ENCODE measurements around the gene PTPN3. TPM values are rescaled to one million over a fixed set of nuclear protein-coding genes. Genes with fewer than 3 reads are reported as not detected.

Gene PTPN3
- polyA plus RNA-seq, 1 donor: 37.5 TPM

- Histone ChIP-seq H3K4me1 (ENCODE audit: control insufficient read depth, insufficient read depth, low read length) (no peaks in the 10 kb centered on the region), H3K27me3 (ENCODE audit: control insufficient read depth, insufficient read depth, low read length) (no peaks in the 10 kb centered on the region), H3K36me3 (ENCODE audit: control insufficient read depth, insufficient read depth, low read length) (peaks cover 59% of the 10 kb centered on the region), H3K9me3 (ENCODE audit: control insufficient read depth, low read depth, low read length) (no peaks in the 10 kb centered on the region), H3K4me3 (ENCODE audit: low read length) (no peak overlapping the region), H3K27ac (ENCODE audit: low read length) (no peak overlapping the region)
- WGBS (ENCODE audit: insufficient coverage, low lambda C conversion rate): 94% methylated on average over 2 of the region's 9 CpGs
- no peak for DNase-seq
Measured at GRCh38 chr9:109426626-109427402, 71.3 kb downstream of the PTPN3 start.

- H3K27me3 ChIP-seq (ENCODE audit: control insufficient read depth, insufficient read depth, low read length): no peaks in the 10 kb centered on the region
- H3K4me3 ChIP-seq (ENCODE audit: low read length): no peak overlapping the region
- H3K36me3 ChIP-seq (ENCODE audit: control insufficient read depth, insufficient read depth, low read length): peaks cover 61% of the 10 kb centered on the region
- H3K27ac ChIP-seq (ENCODE audit: low read length): no peak overlapping the region
- no peak for DNase-seq
- H3K9me3 ChIP-seq (ENCODE audit: control insufficient read depth, low read depth, low read length): no peaks in the 10 kb centered on the region
- H3K4me1 ChIP-seq (ENCODE audit: control insufficient read depth, insufficient read depth, low read length): no peaks in the 10 kb centered on the region
Measured at GRCh38 chr9:109424618-109425017, 73.5 kb downstream of the PTPN3 start.

- Histone ChIP-seq H3K27ac (ENCODE audit: low read length) (no peak overlapping the region), H3K4me3 (ENCODE audit: low read length) (no peak overlapping the region), H3K36me3 (ENCODE audit: control insufficient read depth, insufficient read depth, low read length) (peaks cover 60% of the 10 kb centered on the region), H3K9me3 (ENCODE audit: control insufficient read depth, low read depth, low read length) (no peaks in the 10 kb centered on the region), H3K27me3 (ENCODE audit: control insufficient read depth, insufficient read depth, low read length) (no peaks in the 10 kb centered on the region), H3K4me1 (ENCODE audit: control insufficient read depth, insufficient read depth, low read length) (no peaks in the 10 kb centered on the region)
- no CpG with 5 or more reads among the region's 1 CpG for WGBS (ENCODE audit: insufficient coverage, low lambda C conversion rate)
- no peak for DNase-seq
Measured at GRCh38 chr9:109423877-109424276, 74.2 kb downstream of the PTPN3 start.

- Histone ChIP-seq H3K27me3 (ENCODE audit: control insufficient read depth, insufficient read depth, low read length) (no peaks in the 10 kb centered on the region), H3K36me3 (ENCODE audit: control insufficient read depth, insufficient read depth, low read length) (peaks cover 60% of the 10 kb centered on the region), H3K27ac (ENCODE audit: low read length) (no peak overlapping the region), H3K9me3 (ENCODE audit: control insufficient read depth, low read depth, low read length) (no peaks in the 10 kb centered on the region), H3K4me3 (ENCODE audit: low read length) (no peak overlapping the region), H3K4me1 (ENCODE audit: control insufficient read depth, insufficient read depth, low read length) (no peaks in the 10 kb centered on the region)
- WGBS (ENCODE audit: insufficient coverage, low lambda C conversion rate): no CpG with 5 or more reads among the region's 7 CpGs
- no peak for DNase-seq
Measured at GRCh38 chr9:109422641-109423040, 75.5 kb downstream of the PTPN3 start.

GRCh38 chr9:109421026-109421970 lies 76.8 kb downstream of the PTPN3 start:
- 100% methylated on average over 3 of the region's 13 CpGs for WGBS (ENCODE audit: insufficient coverage, low lambda C conversion rate)
- H3K9me3 ChIP-seq (ENCODE audit: control insufficient read depth, low read depth, low read length): no peaks in the 10 kb centered on the region
- H3K4me1 ChIP-seq (ENCODE audit: control insufficient read depth, insufficient read depth, low read length): no peaks in the 10 kb centered on the region
- peaks cover 54% of the 10 kb centered on the region for H3K36me3 ChIP-seq (ENCODE audit: control insufficient read depth, insufficient read depth, low read length)
- H3K4me3 ChIP-seq (ENCODE audit: low read length): no peak overlapping the region
- H3K27ac ChIP-seq (ENCODE audit: low read length): no peak overlapping the region
- no peaks in the 10 kb centered on the region for H3K27me3 ChIP-seq (ENCODE audit: control insufficient read depth, insufficient read depth, low read length)
- no peak for DNase-seq

GRCh38 chr9:109419531-109419930 lies 78.6 kb downstream of the PTPN3 start:
- Histone ChIP-seq H3K36me3 (ENCODE audit: control insufficient read depth, insufficient read depth, low read length) (peaks cover 58% of the 10 kb centered on the region), H3K9me3 (ENCODE audit: control insufficient read depth, low read depth, low read length) (no peaks in the 10 kb centered on the region), H3K4me3 (ENCODE audit: low read length) (no peak overlapping the region), H3K27ac (ENCODE audit: low read length) (no peak overlapping the region), H3K4me1 (ENCODE audit: control insufficient read depth, insufficient read depth, low read length) (no peaks in the 10 kb centered on the region), H3K27me3 (ENCODE audit: control insufficient read depth, insufficient read depth, low read length) (no peaks in the 10 kb centered on the region)
- WGBS (ENCODE audit: insufficient coverage, low lambda C conversion rate): 77% methylated on average over 4 of the region's 4 CpGs
- DNase-seq: no peak

- 100% methylated on average over 1 of the region's 6 CpGs for WGBS (ENCODE audit: insufficient coverage, low lambda C conversion rate)
- no peak overlapping the region for H3K4me3 ChIP-seq (ENCODE audit: low read length)
- H3K27me3 ChIP-seq (ENCODE audit: control insufficient read depth, insufficient read depth, low read length): no peaks in the 10 kb centered on the region
- no peaks in the 10 kb centered on the region for H3K4me1 ChIP-seq (ENCODE audit: control insufficient read depth, insufficient read depth, low read length)
- peaks cover 61% of the 10 kb centered on the region for H3K36me3 ChIP-seq (ENCODE audit: control insufficient read depth, insufficient read depth, low read length)
- no peak for DNase-seq
- no peak overlapping the region for H3K27ac ChIP-seq (ENCODE audit: low read length)
- H3K9me3 ChIP-seq (ENCODE audit: control insufficient read depth, low read depth, low read length): no peaks in the 10 kb centered on the region
Measured at GRCh38 chr9:109418827-109419226, 79.3 kb downstream of the PTPN3 start.

GRCh38 chr9:109417585-109418544 lies 80.2 kb downstream of the PTPN3 start:
- H3K4me1 ChIP-seq (ENCODE audit: control insufficient read depth, insufficient read depth, low read length): no peaks in the 10 kb centered on the region
- no peaks in the 10 kb centered on the region for H3K27me3 ChIP-seq (ENCODE audit: control insufficient read depth, insufficient read depth, low read length)
- no peaks in the 10 kb centered on the region for H3K9me3 ChIP-seq (ENCODE audit: control insufficient read depth, low read depth, low read length)
- H3K36me3 ChIP-seq (ENCODE audit: control insufficient read depth, insufficient read depth, low read length): peaks cover 69% of the 10 kb centered on the region
- no peak overlapping the region for H3K4me3 ChIP-seq (ENCODE audit: low read length)
- no peak for DNase-seq
- no CpG with 5 or more reads among the region's 6 CpGs for WGBS (ENCODE audit: insufficient coverage, low lambda C conversion rate)
- H3K27ac ChIP-seq (ENCODE audit: low read length): no peak overlapping the region

- Histone ChIP-seq H3K4me3 (ENCODE audit: low read length) (no peak overlapping the region), H3K27me3 (ENCODE audit: control insufficient read depth, insufficient read depth, low read length) (no peaks in the 10 kb centered on the region), H3K9me3 (ENCODE audit: control insufficient read depth, low read depth, low read length) (no peaks in the 10 kb centered on the region), H3K4me1 (ENCODE audit: control insufficient read depth, insufficient read depth, low read length) (no peaks in the 10 kb centered on the region), H3K27ac (ENCODE audit: low read length) (no peak overlapping the region), H3K36me3 (ENCODE audit: control insufficient read depth, insufficient read depth, low read length) (peaks cover 64% of the 10 kb centered on the region)
- no peak for DNase-seq
- 93% methylated on average over 6 of the region's 8 CpGs for WGBS (ENCODE audit: insufficient coverage, low lambda C conversion rate)
Measured at GRCh38 chr9:109417054-109417453, 81.1 kb downstream of the PTPN3 start.

All from large intestine (tissue), 3 donors.